ENCODE results near the gene ANKMY1.

DNA sequence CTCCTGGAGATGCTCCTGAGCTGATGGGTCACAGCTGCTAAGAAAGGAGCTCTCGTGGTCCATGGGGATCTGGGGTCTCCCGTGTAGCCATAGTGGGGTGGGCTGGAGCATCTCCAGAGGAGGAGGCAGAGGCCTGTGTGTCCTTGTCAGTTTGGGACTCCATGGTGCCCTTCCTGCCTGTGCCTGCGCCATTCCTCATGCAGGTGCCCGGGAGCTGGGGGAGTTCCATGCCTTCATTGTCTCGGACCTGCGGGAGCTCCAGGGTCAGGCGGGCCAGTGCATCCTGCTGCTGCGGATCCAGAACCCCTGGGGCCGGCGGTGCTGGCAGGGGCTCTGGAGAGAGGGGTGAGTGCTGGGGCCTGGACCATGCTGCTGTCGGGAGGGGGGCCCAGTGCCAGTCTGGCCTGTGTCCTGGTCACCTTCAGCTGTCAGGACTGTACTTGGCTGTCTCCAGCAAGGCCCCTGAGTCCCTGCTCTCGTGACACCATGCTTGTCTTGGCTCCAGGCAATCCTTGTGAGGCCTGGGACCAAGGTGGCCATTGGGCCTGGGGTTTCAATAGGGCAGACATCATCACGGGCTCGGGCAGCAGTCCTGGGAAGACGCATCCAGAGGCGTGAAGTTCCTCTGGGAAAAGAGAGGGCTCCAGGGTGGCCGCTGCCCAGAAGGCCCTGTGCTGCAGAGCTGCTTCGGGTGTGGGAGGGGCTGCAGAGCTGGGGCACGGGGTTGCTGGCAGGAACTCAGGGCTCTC, 36.1 kb upstream of the ANKMY1 start:
- no peak for TF ChIP-seq EZH2 (IDR thresholded peaks at IDR 0.05)
- TF ChIP-seq, protein P1, sequence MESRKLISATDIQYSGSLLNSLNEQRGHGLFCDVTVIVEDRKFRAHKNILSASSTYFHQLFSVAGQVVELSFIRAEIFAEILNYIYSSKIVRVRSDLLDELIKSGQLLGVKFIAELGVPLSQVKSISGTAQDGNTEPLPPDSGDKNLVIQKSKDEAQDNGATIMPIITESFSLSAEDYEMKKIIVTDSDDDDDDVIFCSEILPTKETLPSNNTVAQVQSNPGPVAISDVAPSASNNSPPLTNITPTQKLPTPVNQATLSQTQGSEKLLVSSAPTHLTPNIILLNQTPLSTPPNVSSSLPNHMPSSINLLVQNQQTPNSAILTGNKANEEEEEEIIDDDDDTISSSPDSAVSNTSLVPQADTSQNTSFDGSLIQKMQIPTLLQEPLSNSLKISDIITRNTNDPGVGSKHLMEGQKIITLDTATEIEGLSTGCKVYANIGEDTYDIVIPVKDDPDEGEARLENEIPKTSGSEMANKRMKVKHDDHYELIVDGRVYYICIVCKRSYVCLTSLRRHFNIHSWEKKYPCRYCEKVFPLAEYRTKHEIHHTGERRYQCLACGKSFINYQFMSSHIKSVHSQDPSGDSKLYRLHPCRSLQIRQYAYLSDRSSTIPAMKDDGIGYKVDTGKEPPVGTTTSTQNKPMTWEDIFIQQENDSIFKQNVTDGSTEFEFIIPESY (IDR thresholded peaks at IDR 0.05; ENCODE audit: extremely low read depth, insufficient replicate concordance, low read length) = no peak
- no peak for TF ChIP-seq REST (IDR thresholded peaks at IDR 0.05; ENCODE audit: low read depth)
- TF ChIP-seq, protein P2, sequence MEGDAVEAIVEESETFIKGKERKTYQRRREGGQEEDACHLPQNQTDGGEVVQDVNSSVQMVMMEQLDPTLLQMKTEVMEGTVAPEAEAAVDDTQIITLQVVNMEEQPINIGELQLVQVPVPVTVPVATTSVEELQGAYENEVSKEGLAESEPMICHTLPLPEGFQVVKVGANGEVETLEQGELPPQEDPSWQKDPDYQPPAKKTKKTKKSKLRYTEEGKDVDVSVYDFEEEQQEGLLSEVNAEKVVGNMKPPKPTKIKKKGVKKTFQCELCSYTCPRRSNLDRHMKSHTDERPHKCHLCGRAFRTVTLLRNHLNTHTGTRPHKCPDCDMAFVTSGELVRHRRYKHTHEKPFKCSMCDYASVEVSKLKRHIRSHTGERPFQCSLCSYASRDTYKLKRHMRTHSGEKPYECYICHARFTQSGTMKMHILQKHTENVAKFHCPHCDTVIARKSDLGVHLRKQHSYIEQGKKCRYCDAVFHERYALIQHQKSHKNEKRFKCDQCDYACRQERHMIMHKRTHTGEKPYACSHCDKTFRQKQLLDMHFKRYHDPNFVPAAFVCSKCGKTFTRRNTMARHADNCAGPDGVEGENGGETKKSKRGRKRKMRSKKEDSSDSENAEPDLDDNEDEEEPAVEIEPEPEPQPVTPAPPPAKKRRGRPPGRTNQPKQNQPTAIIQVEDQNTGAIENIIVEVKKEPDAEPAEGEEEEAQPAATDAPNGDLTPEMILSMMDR (IDR thresholded peaks at IDR 0.05 in 2 of 3, conservative IDR thresholded peaks at IDR 0.05 in 1 of 3; ENCODE audit: borderline replicate concordance in 1 of 3, insufficient read depth in 1 of 3, low read depth in 2 of 3, low read length in 2 of 3) = no peak
- TF ChIP-seq POLR2A (IDR thresholded peaks at IDR 0.05; ENCODE audit: borderline replicate concordance, extremely low read depth, insufficient read depth, insufficient read length) = no peak
- TF ChIP-seq, protein P3, sequence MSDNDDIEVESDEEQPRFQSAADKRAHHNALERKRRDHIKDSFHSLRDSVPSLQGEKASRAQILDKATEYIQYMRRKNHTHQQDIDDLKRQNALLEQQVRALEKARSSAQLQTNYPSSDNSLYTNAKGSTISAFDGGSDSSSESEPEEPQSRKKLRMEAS (IDR thresholded peaks at IDR 0.05) = no peak
- no peak for TF ChIP-seq POLR2AphosphoS5 (IDR thresholded peaks at IDR 0.05; ENCODE audit: low read depth, low read length)

Measured in HCT116 (cell line).